HG03469 (cell line): Measurements from ENCODE around the gene NUBP2.

Source experiments
- ATAC-seq: cut with Tn5 transposase; IDR thresholded peaks from one replicate; pipeline ENCODE4 v1.9.1; 2021; ENCODE audit warnings: mild to moderate bottlenecking, moderate library complexity, moderate number of reproducible peaks; ENCODE audit not compliant: unreplicated experiment

Gene NUBP2

DNA sequence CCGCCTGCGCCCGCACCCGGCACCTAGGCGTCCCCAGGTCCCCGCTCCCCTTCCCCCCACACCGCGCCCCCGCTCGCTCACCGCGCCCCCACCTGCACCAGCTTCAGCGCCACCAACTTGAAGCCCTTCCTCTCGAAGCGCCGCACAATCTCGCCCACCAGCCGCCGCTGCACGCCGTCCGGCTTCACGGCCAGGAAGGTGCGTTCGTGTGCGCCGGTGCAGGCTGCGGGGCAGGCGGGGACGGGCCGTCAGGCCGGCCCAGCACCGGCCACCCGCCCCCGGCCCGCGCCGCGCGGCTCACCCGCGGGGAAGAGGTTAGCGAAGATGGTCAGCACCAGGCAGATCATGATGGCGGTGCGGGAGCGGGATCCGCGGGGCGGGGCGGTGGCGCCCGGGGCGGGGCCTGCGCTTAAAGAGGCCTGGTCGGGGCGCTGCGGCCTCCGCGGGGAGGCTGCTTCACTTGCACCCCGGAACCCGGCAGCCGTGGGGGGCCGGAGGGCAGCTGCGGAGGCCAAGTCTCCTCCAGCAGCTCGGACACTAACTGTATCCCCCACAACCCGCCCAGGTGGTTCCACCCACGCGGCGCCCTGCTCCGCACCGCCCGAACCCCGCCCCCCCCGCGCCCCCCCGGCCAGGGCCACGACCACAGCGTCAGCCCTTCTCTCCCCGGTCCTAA, 11.4 kb upstream of the NUBP2 start, which contains the start of gene NME3:
TSS of gene NME3 (minus strand) at position 356 of the 676 bp plus-strand sequence. CDS start at position 347, 9 bp downstream.
- no peak for ATAC-seq

GRCh38 chr16:1771864-1772361, 10.8 kb upstream of the NUBP2 start:
- no peak for ATAC-seq

GRCh38 chr16:1772362-1772907, 10.3 kb upstream of the NUBP2 start, which contains the start of gene EME2:
Gene EME2, plus strand, starts transcription at chr16:1772810. Its CDS starts 418 bp downstream, at chr16:1773228.
- no peak for ATAC-seq

GRCh38 chr16:1772908-1773702, 9.7 kb upstream of the NUBP2 start, which contains the start of gene MRPS34:
Gene MRPS34, minus strand, starts transcription at chr16:1773134. Its CDS starts 15 bp downstream, at chr16:1773119.
- ATAC-seq, result no peak

- ATAC-seq, result no peak
These were observed 8.9 kb upstream of the NUBP2 start for GRCh38 chr16:1773703-1774447.

- ATAC-seq, result no peak
These were observed 8.3 kb upstream of the NUBP2 start for GRCh38 chr16:1774448-1774780.

- no peak for ATAC-seq
These were observed 7.5 kb upstream of the NUBP2 start for GRCh38 chr16:1775006-1775845.

DNA sequence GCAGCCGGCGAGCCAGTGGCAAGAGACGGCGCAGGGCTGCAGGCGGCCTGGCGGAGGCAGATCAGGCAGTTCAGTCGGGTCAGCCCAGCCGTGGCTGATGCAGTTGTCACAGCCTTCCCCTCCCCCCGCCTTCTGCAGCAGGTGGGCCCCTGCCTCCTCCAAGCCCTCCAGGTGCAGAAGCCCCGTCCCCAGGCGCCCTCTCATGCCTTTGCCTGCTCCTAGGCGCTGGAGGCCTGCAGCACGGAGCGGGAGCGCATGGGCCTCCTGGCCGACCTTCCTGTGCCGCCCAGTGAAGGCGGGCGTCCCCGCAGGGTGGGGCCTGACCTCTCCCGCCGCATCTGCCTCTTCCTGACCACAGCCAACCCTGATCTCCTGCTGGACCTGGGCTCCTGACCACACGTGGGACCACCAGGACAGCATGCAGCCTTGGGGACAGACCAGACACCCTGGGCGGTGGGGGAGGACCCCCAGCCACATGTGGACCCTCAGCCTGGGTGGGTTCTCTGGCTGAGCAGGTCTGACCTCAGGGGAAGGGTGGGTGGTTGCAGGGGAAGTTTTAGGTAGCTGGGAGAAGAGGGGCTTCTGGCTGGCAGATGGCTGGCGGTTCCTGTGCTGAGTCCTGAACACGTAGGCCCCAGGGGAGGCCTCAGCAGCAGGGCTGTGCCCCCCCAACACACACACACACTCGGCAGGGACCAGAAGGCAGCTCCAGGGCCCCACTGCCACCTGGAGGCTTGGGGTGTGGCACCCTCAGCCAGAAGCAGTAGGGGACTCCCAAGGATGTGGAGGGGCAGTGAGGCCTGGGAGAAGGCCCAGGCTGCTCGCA, 6.7 kb upstream of the NUBP2 start:
- no peak for ATAC-seq

DNA sequence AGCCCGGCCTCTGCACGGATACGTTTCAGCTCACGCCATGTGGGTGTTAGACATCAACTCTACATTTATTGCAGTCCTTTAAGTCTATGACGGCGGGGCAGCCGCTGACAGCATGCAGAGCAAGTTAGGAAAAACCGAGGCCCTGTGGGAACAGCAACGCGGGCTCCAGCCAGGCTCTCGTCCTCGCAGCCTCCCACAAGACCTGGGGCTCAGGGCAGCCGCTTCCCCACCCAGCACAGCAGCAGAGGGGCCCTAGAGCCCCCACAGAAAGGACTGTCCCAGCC, 6.1 kb upstream of the NUBP2 start:
- ATAC-seq, result no peak

DNA sequence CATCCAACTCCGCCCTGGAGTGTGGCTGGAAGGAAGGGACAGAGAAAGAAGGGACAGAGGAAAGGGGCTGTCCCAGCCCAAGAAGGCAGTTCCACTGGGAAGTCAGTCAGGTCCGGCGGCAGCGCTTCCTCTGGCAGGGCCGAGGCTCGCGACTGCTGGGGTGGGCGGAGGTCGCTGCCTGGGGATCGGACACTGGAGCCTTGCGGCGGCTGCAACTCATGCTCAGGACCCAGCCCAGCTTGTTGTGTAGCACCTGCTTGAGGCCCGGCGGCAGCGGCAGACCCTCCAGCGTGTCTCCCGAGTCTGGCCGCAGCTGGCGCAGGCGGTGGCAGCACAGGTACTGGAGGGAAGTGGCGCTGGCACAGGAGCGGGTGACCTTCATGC, 5.8 kb upstream of the NUBP2 start:
- no peak for ATAC-seq

DNA sequence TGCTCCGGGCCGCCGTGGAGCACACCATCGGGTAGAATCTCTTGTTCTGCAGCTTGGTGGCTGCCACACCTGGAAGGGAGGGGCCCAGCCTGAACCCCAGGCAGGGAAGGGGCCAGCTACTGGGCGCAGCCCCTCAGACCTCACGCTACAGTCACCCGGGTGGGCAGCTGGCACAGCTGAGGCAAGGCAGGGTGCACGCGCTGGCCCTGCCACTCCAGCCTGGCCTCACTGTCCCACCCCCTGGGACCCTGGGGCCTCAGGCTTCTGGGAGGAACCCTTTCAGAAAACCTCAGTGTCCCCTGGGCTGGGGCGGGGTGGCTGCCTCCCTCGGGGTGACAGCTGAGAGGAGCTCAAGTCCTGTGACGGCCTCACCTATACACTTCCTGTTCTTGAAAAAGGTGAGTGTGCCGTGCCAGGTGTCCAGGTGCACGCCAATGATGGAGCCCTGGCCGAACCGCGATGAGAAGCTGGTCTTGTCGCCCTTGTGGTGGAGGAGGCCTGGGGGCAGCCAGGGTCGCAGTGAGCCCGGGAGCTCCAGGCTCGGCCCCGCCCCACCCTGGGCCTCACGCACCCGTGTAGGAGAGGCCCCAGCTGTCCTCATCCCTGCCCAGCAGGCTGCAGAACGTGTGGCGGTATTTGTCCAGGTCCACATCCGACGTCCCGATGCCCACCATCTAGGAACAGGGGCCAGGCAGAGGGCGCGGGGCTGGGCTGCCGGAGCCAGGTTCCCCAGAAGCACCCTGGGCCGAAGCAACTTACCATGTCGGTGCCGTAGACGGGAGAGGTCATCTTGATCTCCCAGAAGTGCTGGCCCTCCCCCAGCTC, 5.2 kb upstream of the NUBP2 start:
- ATAC-seq, result no peak

DNA sequence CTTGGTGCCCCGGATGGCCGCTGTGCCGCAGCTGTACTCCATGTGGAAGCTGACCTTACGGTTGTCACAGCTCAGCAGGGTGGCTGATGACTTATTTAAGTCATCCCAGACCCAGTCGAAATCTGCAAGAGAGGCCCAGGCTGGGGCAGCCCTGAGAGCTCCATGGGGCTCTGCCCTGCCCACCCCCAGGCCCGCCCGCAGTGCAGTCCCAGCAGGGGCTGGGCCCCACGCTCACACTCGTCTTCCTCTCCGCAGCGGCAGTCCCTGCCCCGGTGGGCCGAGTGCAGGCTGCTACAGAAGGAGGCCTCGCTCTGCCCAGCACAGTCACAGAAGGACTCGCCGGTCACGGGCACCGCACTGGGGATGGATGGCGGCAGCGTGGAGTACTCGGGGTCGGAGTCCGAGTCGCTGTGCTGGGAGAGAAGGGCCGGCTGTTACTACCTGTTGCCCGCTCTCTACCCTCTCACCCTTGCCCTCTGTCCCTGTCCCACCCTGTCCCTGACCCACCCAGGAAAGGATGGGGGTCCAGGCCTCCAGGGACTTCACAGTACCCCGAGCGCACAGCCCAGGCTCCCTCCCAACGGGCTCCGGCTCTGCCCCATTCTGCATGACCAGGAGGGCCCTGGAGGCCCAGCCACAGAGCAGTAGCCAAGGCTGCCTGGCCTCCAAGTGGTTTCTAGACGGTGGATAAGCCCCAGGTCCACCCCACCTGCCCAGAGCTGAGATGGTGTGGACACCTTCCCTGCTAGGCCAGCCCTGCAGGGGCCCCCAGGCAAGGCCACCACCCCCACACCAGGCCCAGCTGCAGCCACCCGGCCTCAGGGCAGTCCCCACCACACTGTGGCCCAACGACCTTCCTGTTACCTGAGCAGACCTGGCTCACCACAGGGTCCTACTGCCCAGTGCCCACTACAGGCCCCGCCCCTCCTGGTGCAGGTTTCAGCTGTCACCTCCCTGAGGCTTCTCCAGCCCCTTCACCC, 4.3 kb upstream of the NUBP2 start:
- no peak for ATAC-seq

DNA sequence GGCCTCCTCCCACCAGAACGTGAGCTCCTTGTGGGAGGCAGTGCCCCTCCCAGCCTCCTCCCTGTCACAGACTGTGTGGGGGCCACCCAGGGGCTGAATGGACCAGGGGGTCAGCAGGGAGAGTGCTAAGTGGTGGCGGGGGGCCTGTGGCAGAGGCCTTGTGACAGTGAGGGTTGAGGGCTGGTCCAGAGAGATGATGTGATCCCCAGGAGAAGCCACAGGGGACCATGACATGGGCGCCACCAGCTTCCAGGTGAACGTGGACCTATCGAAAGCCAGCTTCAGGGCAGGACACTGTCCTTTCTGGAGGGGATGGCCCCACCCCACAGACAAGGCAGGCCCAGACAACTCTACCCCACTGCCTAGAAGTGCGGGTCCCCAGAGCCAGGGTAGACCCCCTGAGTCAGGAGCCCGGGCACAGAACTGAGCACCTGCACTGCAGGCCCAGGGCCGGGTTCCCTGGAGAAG, 3.5 kb upstream of the NUBP2 start:
- no peak for ATAC-seq

- no peak for ATAC-seq
These were observed 2.8 kb upstream of the NUBP2 start for GRCh38 chr16:1779741-1780676.

GRCh38 chr16:1780677-1781072, 2.1 kb upstream of the NUBP2 start:
- ATAC-seq, result no peak

- no peak for ATAC-seq
These were observed 1.5 kb upstream of the NUBP2 start for GRCh38 chr16:1781254-1781653.
